Endodermal cell (in vitro differentiated cells): ENCODE measurements around the gene ITIH5. TPM values are rescaled to one million over a fixed set of nuclear protein-coding genes. Genes with fewer than 3 reads are reported as not detected.

ENCODE experiments used
- DNase-seq: peaks from one replicate; pipeline ENCODE4 v3.0.0-alpha.2; 2017
- H3K27ac ChIP-seq: 2 replicates; pipeline ENCODE4 v1.5.1; 2013; ENCODE audit warnings: mild to moderate bottlenecking, low read depth, low read length, moderate library complexity
- H3K27me3 ChIP-seq: 2 replicates; pipeline ENCODE4 v1.6.1; 2013; ENCODE audit warnings: mild to moderate bottlenecking, low read length, moderate library complexity; ENCODE audit not compliant: insufficient read depth, control insufficient read depth, poor library complexity, severe bottlenecking
- H3K36me3 ChIP-seq: 2 replicates; pipeline ENCODE4 v1.7.0; 2013; ENCODE audit warnings: mild to moderate bottlenecking, low read length, moderate library complexity; ENCODE audit not compliant: control insufficient read depth, insufficient read depth
- H3K4me1 ChIP-seq: one replicate; pipeline ENCODE4 v1.7.0; 2013; ENCODE audit warnings: low read length; ENCODE audit not compliant: control insufficient read depth, insufficient read depth
- H3K4me3 ChIP-seq: 2 replicates; pipeline ENCODE4 v1.5.1; 2013; ENCODE audit warnings: mild to moderate bottlenecking, low read length, moderate library complexity
- H3K9ac ChIP-seq: 2 replicates; pipeline ENCODE4 v1.6.1; 2013; ENCODE audit warnings: mild to moderate bottlenecking, low read length, moderate library complexity; ENCODE audit not compliant: poor library complexity, severe bottlenecking; ENCODE audit errors: extremely low read depth
- H3K9me3 ChIP-seq: 2 replicates; pipeline ENCODE4 v1.6.1; 2013; ENCODE audit warnings: mild to moderate bottlenecking, low read length, moderate library complexity; ENCODE audit not compliant: control insufficient read depth
- H3K27ac Mint-ChIP-seq: 2 replicates; pipeline ENCODE4 v1.8.0; 2020; ENCODE audit warnings: mixed read lengths
- H3K27me3 Mint-ChIP-seq: 2 replicates; pipeline ENCODE4 v1.8.0; 2021; ENCODE audit warnings: mild to moderate bottlenecking, mixed read lengths; ENCODE audit not compliant: insufficient read depth
- H3K36me3 Mint-ChIP-seq: 2 replicates; pipeline ENCODE4 v1.8.0; 2020; ENCODE audit warnings: low read depth, mixed read lengths
- H3K4me1 Mint-ChIP-seq: 2 replicates; pipeline ENCODE4 v1.8.0; 2020; ENCODE audit warnings: mixed read lengths
- H3K4me3 Mint-ChIP-seq: 2 replicates; pipeline ENCODE4 v1.8.0; 2020; ENCODE audit warnings: mild to moderate bottlenecking, moderate library complexity, mixed read lengths
- H3K9me3 Mint-ChIP-seq: 2 replicates; pipeline ENCODE4 v1.8.0; 2020; ENCODE audit warnings: mild to moderate bottlenecking, mixed read lengths
- WGBS, 2 experiments: methylation state at CpG; one replicate each; pipeline versions ENCODE4 v1.1.5 to v1.1.7; 2013; ENCODE audit warnings: missing lambda C conversion rate in 2 of 2, mixed read lengths in 1 of 2; ENCODE audit not compliant: insufficient coverage in 1 of 2, insufficient read length in 1 of 2; 5-methylcytosine and 5-hydroxymethylcytosine counted together
- total RNA-seq, 2 donors: library from RNA; stranded (reverse); fragmentation: NEBNext Ultra II Directional in 1 of 2; extraction: Animal tissue kit (Norgen Biotek cat#: 25700) in 1 of 2; gene quantifications; 2 replicates in 1 of 2; 3 replicates in 1 of 2; pipeline ENCODE4 v1.2.1, GENCODE V29; 2021
- TF ChIP-seq, protein P1 (sequence below): fragments of 200-600 bp; sonication (generic); conservative IDR thresholded peaks from 2 replicates; pipeline ENCODE4 v1.5.0; 2021; ENCODE audit warnings: antibody characterized with exemption, mild to moderate bottlenecking

The ITIH5 gene
- total RNA-seq, 2 donors from 2014 or later, result 2.9 to 5.3 TPM

DNA sequence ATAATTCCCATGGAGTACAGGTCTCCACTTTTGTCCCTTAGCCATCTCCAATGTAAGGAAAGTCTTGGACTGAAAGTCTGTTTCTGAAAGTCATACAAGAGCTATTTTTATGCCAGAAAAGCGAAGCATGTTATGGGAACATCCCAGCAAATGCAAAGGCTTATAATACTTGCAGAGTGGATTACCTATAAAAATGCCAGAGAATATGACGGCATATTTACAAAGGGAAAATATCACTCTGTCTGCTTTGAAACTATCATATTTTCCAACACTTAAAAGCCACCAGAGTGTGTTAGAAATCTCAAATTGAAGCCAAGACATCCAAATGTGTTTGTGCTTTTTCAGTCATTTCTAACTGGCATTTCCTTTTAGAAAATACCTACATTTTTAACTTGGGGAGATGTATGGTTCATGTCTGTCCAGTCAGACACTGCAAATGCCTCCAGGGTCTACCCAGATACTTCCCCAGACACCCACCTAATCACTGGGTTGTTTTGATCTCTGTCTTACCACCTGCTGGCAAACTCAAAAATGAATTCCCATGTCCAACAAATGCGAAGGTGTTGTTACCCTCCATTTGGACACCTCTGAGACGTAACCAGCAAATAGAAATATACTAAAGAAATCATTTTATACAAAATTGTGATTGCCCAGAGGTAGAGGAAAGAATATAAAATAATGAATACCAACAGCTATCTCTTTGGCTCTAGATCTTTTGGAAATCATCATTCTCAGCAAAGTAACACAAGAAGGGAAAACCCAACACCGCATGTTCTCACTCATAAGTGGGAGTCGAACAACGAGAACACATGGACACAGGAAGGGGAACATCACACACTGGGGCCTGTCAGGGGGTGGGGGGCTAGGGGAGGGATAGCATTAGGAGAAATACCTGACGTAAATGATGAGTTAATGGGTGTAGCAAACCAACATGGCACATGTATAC, 37.6 kb upstream of the ITIH5 start:
- TF ChIP-seq, protein P1, sequence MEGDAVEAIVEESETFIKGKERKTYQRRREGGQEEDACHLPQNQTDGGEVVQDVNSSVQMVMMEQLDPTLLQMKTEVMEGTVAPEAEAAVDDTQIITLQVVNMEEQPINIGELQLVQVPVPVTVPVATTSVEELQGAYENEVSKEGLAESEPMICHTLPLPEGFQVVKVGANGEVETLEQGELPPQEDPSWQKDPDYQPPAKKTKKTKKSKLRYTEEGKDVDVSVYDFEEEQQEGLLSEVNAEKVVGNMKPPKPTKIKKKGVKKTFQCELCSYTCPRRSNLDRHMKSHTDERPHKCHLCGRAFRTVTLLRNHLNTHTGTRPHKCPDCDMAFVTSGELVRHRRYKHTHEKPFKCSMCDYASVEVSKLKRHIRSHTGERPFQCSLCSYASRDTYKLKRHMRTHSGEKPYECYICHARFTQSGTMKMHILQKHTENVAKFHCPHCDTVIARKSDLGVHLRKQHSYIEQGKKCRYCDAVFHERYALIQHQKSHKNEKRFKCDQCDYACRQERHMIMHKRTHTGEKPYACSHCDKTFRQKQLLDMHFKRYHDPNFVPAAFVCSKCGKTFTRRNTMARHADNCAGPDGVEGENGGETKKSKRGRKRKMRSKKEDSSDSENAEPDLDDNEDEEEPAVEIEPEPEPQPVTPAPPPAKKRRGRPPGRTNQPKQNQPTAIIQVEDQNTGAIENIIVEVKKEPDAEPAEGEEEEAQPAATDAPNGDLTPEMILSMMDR, result no peak
- no peaks in the 10 kb centered on the region for H3K27me3 Mint-ChIP-seq

DNA sequence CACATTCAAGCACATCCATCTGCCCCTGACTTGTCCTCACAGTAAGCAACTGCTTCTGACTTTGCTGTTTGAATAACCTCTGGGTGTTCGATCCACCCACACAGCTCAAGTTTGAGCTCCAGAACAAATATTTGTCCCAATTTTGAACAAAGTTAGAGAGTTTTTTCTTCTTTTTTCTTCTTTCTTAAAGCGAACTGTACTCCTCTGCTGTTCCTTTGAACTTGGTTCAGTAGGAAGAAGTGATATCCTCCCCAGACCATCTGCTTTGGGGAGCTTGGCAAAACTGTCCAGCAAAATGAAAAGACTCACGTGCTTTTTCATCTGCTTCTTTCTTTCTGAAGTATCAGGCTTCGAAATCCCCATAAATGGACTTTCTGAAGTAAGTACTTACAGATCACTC, 36.4 kb upstream of the ITIH5 start, which contains the start of gene ITIH2:
Gene ITIH2, plus strand, starts transcription at position 177 of the 400 bp plus-strand sequence. Its CDS starts 119 bp downstream, at position 296.
- WGBS, 2 experiments, result 85 to 95% methylated on average over 3 to 4 of the region's 4 CpGs
- DNase-seq, result no peak
- Histone ChIP-seq H3K9me3 (no peaks in the 10 kb centered on the region), H3K27me3 (no peaks in the 10 kb centered on the region), H3K4me3 (no peak within 1 kb of the TSS), H3K9ac (no peak within 1 kb of the TSS), H3K36me3 (no peaks in the 10 kb centered on the region), H3K4me1 (no peaks in the 10 kb centered on the region), H3K27ac (no peak within 1 kb of the TSS)
- no peaks in the 10 kb centered on the region for H3K4me1 Mint-ChIP-seq
- no peaks in the 10 kb centered on the region for H3K27me3 Mint-ChIP-seq
- H3K36me3 Mint-ChIP-seq, result no peaks in the 10 kb centered on the region
- no peak within 1 kb of the TSS for H3K4me3 Mint-ChIP-seq
- TF ChIP-seq, protein P1, result no peak
- H3K27ac Mint-ChIP-seq, result no peak within 1 kb of the TSS
- no peaks in the 10 kb centered on the region for H3K9me3 Mint-ChIP-seq

More for the DNA sequence above, 37.6 kb upstream of the ITIH5 start:
- Histone ChIP-seq H3K9me3 (no peaks in the 10 kb centered on the region), H3K27me3 (no peaks in the 10 kb centered on the region), H3K36me3 (no peaks in the 10 kb centered on the region), H3K4me3 (no peak overlapping the region), H3K9ac (no peak overlapping the region), H3K27ac (no peak overlapping the region), H3K4me1 (no peaks in the 10 kb centered on the region)
- no peaks in the 10 kb centered on the region for H3K36me3 Mint-ChIP-seq
- no peaks in the 10 kb centered on the region for H3K4me1 Mint-ChIP-seq
- no peak overlapping the region for H3K27ac Mint-ChIP-seq
- no peak for DNase-seq
- H3K4me3 Mint-ChIP-seq, result no peak overlapping the region
- WGBS, 2 experiments, result 90 to 100% methylated on average over 1 to 8 of the region's 8 CpGs
- H3K9me3 Mint-ChIP-seq, result no peaks in the 10 kb centered on the region

DNA sequence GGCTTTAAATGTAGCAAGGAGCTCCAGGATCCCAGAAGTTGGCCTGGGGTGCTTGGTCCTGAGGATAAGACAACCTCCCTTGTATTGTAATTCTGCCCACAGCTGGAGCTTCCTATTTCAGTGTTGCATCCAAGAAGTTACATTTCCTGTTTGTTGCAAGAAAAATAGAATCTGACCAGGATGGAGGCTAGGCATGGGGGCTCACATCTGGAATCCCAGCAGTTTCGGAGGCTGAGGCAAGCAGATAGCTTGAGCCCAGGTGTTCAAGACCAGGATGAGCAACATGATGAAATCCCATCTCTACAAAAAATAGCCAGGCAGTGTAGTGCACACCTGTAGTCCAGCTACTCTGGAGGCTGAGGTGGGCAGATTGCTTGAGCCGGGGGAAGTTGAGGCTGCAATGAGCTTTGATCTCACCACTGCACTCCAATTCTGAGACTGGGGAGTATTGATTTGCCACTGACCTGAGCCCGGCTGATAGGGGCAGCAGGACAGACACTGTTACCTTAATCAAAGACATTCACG, 35.6 kb upstream of the ITIH5 start:
- no peak overlapping the region for H3K27ac Mint-ChIP-seq
- H3K9ac ChIP-seq, result no peak overlapping the region
- no peaks in the 10 kb centered on the region for H3K36me3 Mint-ChIP-seq
- H3K4me3 Mint-ChIP-seq, result no peak overlapping the region
- no peak for DNase-seq
- no peaks in the 10 kb centered on the region for H3K9me3 ChIP-seq
- H3K4me1 ChIP-seq, result no peaks in the 10 kb centered on the region
- no peaks in the 10 kb centered on the region for H3K27me3 Mint-ChIP-seq
- TF ChIP-seq, protein P1, result no peak
- WGBS, 2 experiments, result 89 to 90% methylated on average over 4 of the region's 4 CpGs
- no peak overlapping the region for H3K27ac ChIP-seq
- no peaks in the 10 kb centered on the region for H3K36me3 ChIP-seq
- no peak overlapping the region for H3K4me3 ChIP-seq
- H3K4me1 Mint-ChIP-seq, result no peaks in the 10 kb centered on the region
- no peaks in the 10 kb centered on the region for H3K9me3 Mint-ChIP-seq
- H3K27me3 ChIP-seq, result no peaks in the 10 kb centered on the region
